ENCODE data around the gene PHF2. TPM values are rescaled to one million over a fixed set of nuclear protein-coding genes. Genes with fewer than 3 reads are reported as not detected.
A peak's percentile ranks its signal among the peaks of the same experiment; 100 is the strongest.

PHF2 gene
- total and polyA plus RNA-seq, 3 experiments from 2014 or later = 3.0 to 25.0 (median 22.4) TPM

DNA sequence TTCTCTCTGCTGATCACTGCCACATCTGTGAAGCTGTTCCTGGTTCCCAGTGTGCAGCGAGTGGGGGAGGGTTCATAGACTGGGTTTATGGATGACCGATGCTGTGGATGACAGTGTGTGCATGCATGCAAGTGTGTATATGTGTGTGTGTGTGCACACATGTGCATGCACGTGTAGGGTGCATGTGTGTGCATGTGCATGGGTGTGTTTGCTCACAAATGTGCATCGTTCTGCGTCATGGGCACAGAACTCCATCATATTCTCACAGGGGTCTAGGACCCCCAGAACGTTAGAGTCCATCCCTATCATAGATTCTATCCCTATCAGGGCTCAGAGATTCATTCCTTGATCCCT lies 134.0 kb downstream of the PHF2 start:
- Histone ChIP-seq H3K27me3 (ENCODE audit: insufficient read depth, low read length, poor library complexity, severe bottlenecking) (no peaks in the 10 kb centered on the region), H3K9me3 (ENCODE audit: low read length) (no peaks in the 10 kb centered on the region), H3K27ac (ENCODE audit: low read depth, low read length) (no peak overlapping the region), H3K36me3 (ENCODE audit: insufficient read depth, low read length) (no peaks in the 10 kb centered on the region), H3K4me3 (ENCODE audit: low read length) (no peak overlapping the region), H3K4me1 (ENCODE audit: insufficient read depth, low read length) (no peaks in the 10 kb centered on the region)
- Mint-ChIP-seq H3K4me3 (no peak overlapping the region), H3K27ac (peak overlapping the region in 1 of 8 donors; percentile 3), H3K9me3 (peaks cover 0 to 14% (median 6%) of the 10 kb centered on the region in 5 donors), H3K36me3 (no peaks in the 10 kb centered on the region), H3K27me3 (peaks cover 11 to 38% of the 10 kb centered on the region in 2 donors), H3K4me1 (no peaks in the 10 kb centered on the region)
- DNase-seq = no peak
- POLR2A ChIA-PET = no interaction called here
- CTCF ChIA-PET = no interaction called here

- ChIA-PET CTCF (no interaction called here), POLR2A (no interaction called here)
- H3K4me3 Mint-ChIP-seq = no peak overlapping the region
- H3K27me3 Mint-ChIP-seq = peaks cover 11 to 35% of the 10 kb centered on the region in 2 donors
- no peak overlapping the region for H3K27ac Mint-ChIP-seq
- H3K4me1 Mint-ChIP-seq = no peaks in the 10 kb centered on the region
- H3K27me3 ChIP-seq (ENCODE audit: insufficient read depth, low read length, poor library complexity, severe bottlenecking) = no peaks in the 10 kb centered on the region
- H3K4me3 ChIP-seq (ENCODE audit: low read length) = no peak overlapping the region
- H3K36me3 ChIP-seq (ENCODE audit: insufficient read depth, low read length) = no peaks in the 10 kb centered on the region
- H3K4me1 ChIP-seq (ENCODE audit: insufficient read depth, low read length) = no peaks in the 10 kb centered on the region
- DNase-seq = no peak
- no peaks in the 10 kb centered on the region for H3K9me3 ChIP-seq (ENCODE audit: low read length)
- H3K9me3 Mint-ChIP-seq = peaks cover 0 to 12% (median 4%) of the 10 kb centered on the region in 5 donors
- H3K27ac ChIP-seq (ENCODE audit: low read depth, low read length) = no peak overlapping the region
- no peaks in the 10 kb centered on the region for H3K36me3 Mint-ChIP-seq
These were observed 134.6 kb downstream of the PHF2 start for GRCh38 chr9:93711002-93711401.

DNA sequence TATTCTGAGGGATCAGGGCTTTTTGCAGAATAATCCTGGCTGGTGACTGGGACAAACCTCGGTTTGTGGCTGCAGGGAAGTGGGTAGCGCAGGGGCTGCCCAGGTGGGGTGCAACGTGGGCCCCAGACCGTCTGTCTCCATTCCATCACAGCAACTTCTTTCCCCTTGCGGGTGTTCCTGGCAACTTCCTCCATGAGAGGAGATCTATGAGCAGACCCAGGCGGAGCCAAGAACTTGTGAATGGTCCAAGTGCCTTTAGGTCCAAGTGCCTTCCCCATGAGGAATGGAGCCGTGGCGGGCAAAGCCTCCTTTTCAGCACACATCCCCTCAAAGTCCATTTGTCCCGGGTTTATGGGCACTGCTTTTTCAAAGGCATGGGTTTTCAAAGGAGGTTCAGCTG lies 136.5 kb downstream of the PHF2 start:
- peaks cover 0 to 6% (median 4%) of the 10 kb centered on the region in 3 donors for H3K4me1 Mint-ChIP-seq
- ChIA-PET POLR2A (no interaction called here), CTCF (no interaction called here)
- no peaks in the 10 kb centered on the region for H3K9me3 ChIP-seq (ENCODE audit: low read length)
- H3K27ac ChIP-seq (ENCODE audit: low read depth, low read length) = no peak overlapping the region
- H3K27ac Mint-ChIP-seq = peak overlapping the region in 1 of 8 donors; percentile 56
- no peak overlapping the region for H3K4me3 Mint-ChIP-seq
- no peaks in the 10 kb centered on the region for H3K36me3 ChIP-seq (ENCODE audit: insufficient read depth, low read length)
- H3K9me3 Mint-ChIP-seq = peaks cover 0 to 18% (median 12%) of the 10 kb centered on the region in 5 donors
- H3K36me3 Mint-ChIP-seq = no peaks in the 10 kb centered on the region
- H3K27me3 Mint-ChIP-seq = peaks cover 14 to 32% of the 10 kb centered on the region in 2 donors
- no peak for DNase-seq
- no peak overlapping the region for H3K4me3 ChIP-seq (ENCODE audit: low read length)
- H3K4me1 ChIP-seq (ENCODE audit: insufficient read depth, low read length) = no peaks in the 10 kb centered on the region
- no peaks in the 10 kb centered on the region for H3K27me3 ChIP-seq (ENCODE audit: insufficient read depth, low read length, poor library complexity, severe bottlenecking)

- Histone ChIP-seq H3K27me3 (ENCODE audit: insufficient read depth, low read length, poor library complexity, severe bottlenecking) (no peaks in the 10 kb centered on the region), H3K4me1 (ENCODE audit: insufficient read depth, low read length) (no peaks in the 10 kb centered on the region), H3K36me3 (ENCODE audit: insufficient read depth, low read length) (no peaks in the 10 kb centered on the region), H3K4me3 (ENCODE audit: low read length) (no peak overlapping the region), H3K27ac (ENCODE audit: low read depth, low read length) (no peak overlapping the region), H3K9me3 (ENCODE audit: low read length) (no peaks in the 10 kb centered on the region)
- no peaks in the 10 kb centered on the region for H3K36me3 Mint-ChIP-seq
- POLR2A ChIA-PET = no interaction called here
- DNase-seq = no peak
- H3K27ac Mint-ChIP-seq = no peak overlapping the region
- peak overlapping the region in 1 of 7 donors; percentile 61 for H3K4me3 Mint-ChIP-seq
- H3K4me1 Mint-ChIP-seq = peaks cover 0 to 6% (median 4%) of the 10 kb centered on the region in 3 donors
- CTCF ChIA-PET = no interaction called here
- peaks cover 0 to 18% (median 12%) of the 10 kb centered on the region in 5 donors for H3K9me3 Mint-ChIP-seq
- H3K27me3 Mint-ChIP-seq = peaks cover 13 to 30% of the 10 kb centered on the region in 2 donors
These were observed 137.3 kb downstream of the PHF2 start for GRCh38 chr9:93713716-93714115.

DNA sequence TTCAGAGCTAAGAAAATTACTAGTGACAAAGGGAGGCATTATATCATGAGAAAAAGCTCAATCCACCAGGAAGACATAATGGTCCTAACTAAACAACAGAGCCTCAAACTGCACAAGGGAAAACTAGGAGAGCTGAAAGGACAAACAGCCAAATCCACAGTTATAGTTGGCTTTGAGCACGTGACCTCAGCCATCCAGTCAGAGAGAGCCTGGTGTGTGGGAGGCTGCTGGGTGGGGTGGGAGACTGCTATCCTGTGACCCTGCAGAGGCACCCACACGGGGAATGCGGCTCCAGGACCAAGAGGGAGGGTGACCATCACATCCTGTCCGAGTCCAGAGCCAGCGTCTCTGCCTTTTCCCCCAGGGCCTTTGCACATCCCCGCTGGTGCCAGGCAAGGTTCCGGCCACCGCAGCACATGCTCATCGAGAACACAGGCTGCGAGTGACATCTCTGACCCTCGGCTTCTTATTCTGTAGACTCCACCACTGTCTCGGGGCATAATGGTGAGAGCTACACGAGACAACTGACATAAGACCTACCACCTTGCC lies 145.1 kb downstream of the PHF2 start:
- Mint-ChIP-seq H3K4me1 (peaks cover 0 to 5% (median 3%) of the 10 kb centered on the region in 3 donors), H3K27me3 (peaks cover 6 to 20% of the 10 kb centered on the region in 2 donors), H3K36me3 (no peaks in the 10 kb centered on the region), H3K27ac (no peak overlapping the region), H3K9me3 (peaks cover 2 to 9% (median 7%) of the 10 kb centered on the region in 5 donors), H3K4me3 (no peak overlapping the region)
- no peak for DNase-seq
- CTCF ChIA-PET = no interaction called here
- Histone ChIP-seq H3K4me1 (ENCODE audit: insufficient read depth, low read length) (no peaks in the 10 kb centered on the region), H3K27me3 (ENCODE audit: insufficient read depth, low read length, poor library complexity, severe bottlenecking) (no peaks in the 10 kb centered on the region), H3K4me3 (ENCODE audit: low read length) (no peak overlapping the region), H3K27ac (ENCODE audit: low read depth, low read length) (no peak overlapping the region), H3K36me3 (ENCODE audit: insufficient read depth, low read length) (no peaks in the 10 kb centered on the region), H3K9me3 (ENCODE audit: low read length) (peaks cover 6% of the 10 kb centered on the region)
- POLR2A ChIA-PET = no interaction called here

- Histone ChIP-seq H3K36me3 (ENCODE audit: insufficient read depth, low read length) (no peaks in the 10 kb centered on the region), H3K4me3 (ENCODE audit: low read length) (no peak overlapping the region), H3K27ac (ENCODE audit: low read depth, low read length) (no peak overlapping the region), H3K9me3 (ENCODE audit: low read length) (peaks cover 6% of the 10 kb centered on the region), H3K4me1 (ENCODE audit: insufficient read depth, low read length) (no peaks in the 10 kb centered on the region), H3K27me3 (ENCODE audit: insufficient read depth, low read length, poor library complexity, severe bottlenecking) (no peaks in the 10 kb centered on the region)
- ChIA-PET CTCF (no interaction called here), POLR2A (no interaction called here)
- H3K27me3 Mint-ChIP-seq = peaks cover 15 to 41% of the 10 kb centered on the region in 2 donors
- no peak for DNase-seq
- no peaks in the 10 kb centered on the region for H3K36me3 Mint-ChIP-seq
- no peak overlapping the region for H3K27ac Mint-ChIP-seq
- H3K9me3 Mint-ChIP-seq = peaks cover 0 to 8% (median 5%) of the 10 kb centered on the region in 5 donors
- H3K4me3 Mint-ChIP-seq = no peak overlapping the region
- no peaks in the 10 kb centered on the region for H3K4me1 Mint-ChIP-seq
These were observed 148.5 kb downstream of the PHF2 start for GRCh38 chr9:93724852-93725251.

DNA sequence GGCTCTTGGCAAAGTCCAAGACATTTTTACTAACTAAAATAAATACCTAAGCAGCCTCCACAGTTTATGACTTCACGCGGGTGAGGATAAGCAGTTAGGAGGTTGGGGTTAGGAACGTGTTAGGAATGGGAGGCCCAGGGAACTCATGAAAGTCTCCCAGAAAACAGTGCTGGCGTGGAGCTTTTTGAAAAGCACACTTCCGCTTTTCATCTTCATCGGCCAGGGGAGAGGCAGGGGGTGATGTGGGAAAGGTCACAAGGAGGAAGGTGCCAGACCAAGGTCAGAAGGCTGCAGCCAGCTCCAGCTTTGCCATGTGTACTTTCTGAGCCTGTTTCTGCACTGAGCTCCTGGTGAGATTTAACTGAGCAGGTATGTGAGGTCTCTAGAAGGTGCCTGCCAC lies 149.0 kb downstream of the PHF2 start:
- no peaks in the 10 kb centered on the region for H3K4me1 ChIP-seq (ENCODE audit: insufficient read depth, low read length)
- no peaks in the 10 kb centered on the region for H3K27me3 ChIP-seq (ENCODE audit: insufficient read depth, low read length, poor library complexity, severe bottlenecking)
- Mint-ChIP-seq H3K4me1 (no peaks in the 10 kb centered on the region), H3K4me3 (no peak overlapping the region), H3K9me3 (peaks cover 0 to 8% (median 5%) of the 10 kb centered on the region in 5 donors), H3K27me3 (peaks cover 15 to 45% of the 10 kb centered on the region in 2 donors), H3K36me3 (no peaks in the 10 kb centered on the region), H3K27ac (no peak overlapping the region)
- no peak overlapping the region for H3K4me3 ChIP-seq (ENCODE audit: low read length)
- no peaks in the 10 kb centered on the region for H3K36me3 ChIP-seq (ENCODE audit: insufficient read depth, low read length)
- CTCF ChIA-PET = no interaction called here
- POLR2A ChIA-PET = no interaction called here
- H3K27ac ChIP-seq (ENCODE audit: low read depth, low read length) = no peak overlapping the region
- peaks cover 6% of the 10 kb centered on the region for H3K9me3 ChIP-seq (ENCODE audit: low read length)
- DNase-seq = no peak

DNA sequence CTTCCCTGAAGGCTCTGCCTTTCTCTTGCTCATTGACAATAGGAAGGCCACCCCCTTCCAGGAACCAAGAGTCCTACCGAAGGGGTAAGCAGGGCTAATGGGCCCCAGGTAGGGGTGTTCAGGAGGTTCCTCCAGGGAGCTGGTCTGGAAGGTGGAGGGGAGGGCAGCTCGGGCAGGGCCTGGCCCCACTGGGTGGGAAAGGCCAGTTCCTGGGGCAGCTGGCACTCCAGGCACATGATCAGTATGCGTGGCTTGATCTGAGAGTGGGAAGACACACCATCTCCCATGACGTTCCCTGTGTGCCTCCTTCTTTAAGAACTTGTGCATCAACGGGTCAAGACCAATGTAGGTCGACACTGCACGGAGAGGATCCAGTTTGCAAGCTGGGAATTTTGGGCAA lies 149.8 kb downstream of the PHF2 start:
- Mint-ChIP-seq H3K4me1 (no peaks in the 10 kb centered on the region), H3K36me3 (no peaks in the 10 kb centered on the region), H3K27ac (no peak overlapping the region), H3K27me3 (peaks cover 17 to 45% of the 10 kb centered on the region in 2 donors), H3K4me3 (no peak overlapping the region), H3K9me3 (peaks cover 0 to 10% (median 5%) of the 10 kb centered on the region in 5 donors)
- Histone ChIP-seq H3K27me3 (ENCODE audit: insufficient read depth, low read length, poor library complexity, severe bottlenecking) (no peaks in the 10 kb centered on the region), H3K4me3 (ENCODE audit: low read length) (no peak overlapping the region), H3K27ac (ENCODE audit: low read depth, low read length) (no peak overlapping the region), H3K9me3 (ENCODE audit: low read length) (peaks cover 8% of the 10 kb centered on the region), H3K36me3 (ENCODE audit: insufficient read depth, low read length) (no peaks in the 10 kb centered on the region), H3K4me1 (ENCODE audit: insufficient read depth, low read length) (no peaks in the 10 kb centered on the region)
- ChIA-PET CTCF (no interaction called here), POLR2A (no interaction called here)
- DNase-seq = no peak
